Aortic smooth muscle cell (primary cell): ENCODE data around the gene HLA-E. TPM values are rescaled to one million over a fixed set of nuclear protein-coding genes. Genes with fewer than 3 reads are reported as not detected.

Experiments used
- total RNA-seq: library from RNA; depleted of rRNA; stranded (reverse); fragments of >200 nt; gene quantifications from 2 replicates; pipeline ENCODE4 v1.2.3, GENCODE V29; 2014

The HLA-E gene
- 199 and 242 TPM in 2 replicates for total RNA-seq

DNA sequence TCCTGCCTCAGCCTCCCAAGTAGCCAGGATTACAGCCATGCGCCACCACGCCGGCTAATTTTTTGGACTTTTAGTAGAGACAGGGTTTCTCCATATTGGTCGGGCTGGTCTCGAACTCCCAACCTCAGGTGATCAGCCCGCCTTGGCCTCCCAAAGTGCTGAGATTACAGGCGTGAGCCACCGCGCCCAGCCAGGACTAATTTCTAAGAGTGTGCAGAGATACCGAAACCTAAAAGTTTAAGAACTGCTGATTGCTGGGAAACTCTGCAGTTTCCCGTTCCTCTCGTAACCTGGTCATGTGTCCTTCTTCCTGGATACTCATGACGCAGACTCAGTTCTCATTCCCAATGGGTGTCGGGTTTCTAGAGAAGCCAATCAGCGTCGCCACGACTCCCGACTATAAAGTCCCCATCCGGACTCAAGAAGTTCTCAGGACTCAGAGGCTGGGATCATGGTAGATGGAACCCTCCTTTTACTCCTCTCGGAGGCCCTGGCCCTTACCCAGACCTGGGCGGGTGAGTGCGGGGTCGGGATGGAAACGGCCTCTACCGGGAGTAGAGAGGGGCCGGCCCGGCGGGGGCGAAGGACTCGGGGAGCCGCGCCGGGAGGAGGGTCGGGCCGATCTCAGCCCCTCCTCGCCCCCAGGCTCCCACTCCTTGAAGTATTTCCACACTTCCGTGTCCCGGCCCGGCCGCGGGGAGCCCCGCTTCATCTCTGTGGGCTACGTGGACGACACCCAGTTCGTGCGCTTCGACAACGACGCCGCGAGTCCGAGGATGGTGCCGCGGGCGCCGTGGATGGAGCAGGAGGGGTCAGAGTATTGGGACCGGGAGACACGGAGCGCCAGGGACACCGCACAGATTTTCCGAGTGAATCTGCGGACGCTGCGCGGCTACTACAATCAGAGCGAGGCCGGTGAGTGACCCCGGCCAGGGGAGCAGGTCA, at the start of gene HLA-E:
Gene HLA-E, plus strand, starts transcription at position 429 of the 945 bp plus-strand sequence. Its CDS starts 23 bp downstream, at position 452.

Other genes starting within 250 kb of the HLA-E start
- gene TRIM39, start 162.6 kb upstream of the HLA-E start, total RNA-seq = 6.6 and 8.4 TPM in 2 replicates
- 16.5 and 21.1 TPM in 2 replicates for gene RPP21, start 144.4 kb upstream of the HLA-E start, total RNA-seq
- gene GNL1, start 67.0 kb downstream of the HLA-E start, total RNA-seq = 57.0 and 60.9 TPM in 2 replicates
- gene PRR3, start 67.8 kb downstream of the HLA-E start, total RNA-seq = 4.5 and 4.7 TPM in 2 replicates
- 34.1 and 49.5 TPM in 2 replicates for gene ABCF1, start 81.9 kb downstream of the HLA-E start, total RNA-seq
- 11.1 and 12.6 TPM in 2 replicates for gene PPP1R10, start 127.7 kb downstream of the HLA-E start, total RNA-seq
- 39.6 and 44.9 TPM in 2 replicates for gene MRPS18B, start 128.3 kb downstream of the HLA-E start, total RNA-seq
- gene ATAT1, start 137.4 kb downstream of the HLA-E start, total RNA-seq = 2.4 and 3.2 TPM in 2 replicates
- 1.7 TPM in 2 replicates for gene C6orf136, start 157.6 kb downstream of the HLA-E start, total RNA-seq
- 33.3 and 46.6 TPM in 2 replicates for gene DHX16, start 183.5 kb downstream of the HLA-E start, total RNA-seq
- 68.2 and 79.1 TPM in 2 replicates for gene PPP1R18, start 197.1 kb downstream of the HLA-E start, total RNA-seq
- gene NRM, start 201.5 kb downstream of the HLA-E start, total RNA-seq = 2.2 and 3.1 TPM in 2 replicates
- 4.6 and 5.1 TPM in 2 replicates for gene MDC1, start 227.8 kb downstream of the HLA-E start, total RNA-seq
- gene TUBB, start 230.8 kb downstream of the HLA-E start, total RNA-seq = 421 and 431 TPM in 2 replicates